IMR-90 (cell line): ENCODE measurements around the gene MIXL1. TPM values are rescaled to one million over a fixed set of nuclear protein-coding genes. Genes with fewer than 3 reads are reported as not detected.

Source experiments
- ATAC-seq: fragments of 200-7000 bp; cut with Tn5 transposase; 2 replicates; pipeline ENCODE4 v1.9.1; 2020; ENCODE audit warnings: low read depth, mild to moderate bottlenecking, moderate library complexity
- BruUV-seq: library from RNA; stranded (reverse); fragments of 400-500 nt; replicated peaks from 2 replicates; lab custom pipeline; 2021; lab: Mats Ljungman, UMichigan
- CTCF ChIA-PET: fragments of 300-600 bp; formaldehyde crosslinking; extraction: SDS; loops from one replicate; lab custom pipeline; 2021; ENCODE audit warnings: antibody characterized with exemption; lab: Yijun Ruan, JAX
- POLR2A ChIA-PET: fragments of 300-600 bp; sonication (Branson Sonifier 250); formaldehyde crosslinking; loops from one replicate; lab custom pipeline; 2022; ENCODE audit warnings: antibody characterized with exemption; ENCODE audit not compliant: unreplicated experiment; lab: Charles Lee
- DNase-seq: peaks from one replicate; pipeline ENCODE4 v3.0.0; 2013
- H2AFZ ChIP-seq: replicated peaks from 2 replicates; pipeline ENCODE3; 2013; ENCODE audit warnings: low read length, mild to moderate bottlenecking; ENCODE audit not compliant: poor library complexity
- H2AK5ac ChIP-seq: 2 replicates; pipeline ENCODE4 v1.6.1; 2013; ENCODE audit warnings: low read depth, low read length, inconsistent platforms
- H2AK9ac ChIP-seq: replicated peaks from 2 replicates; pipeline ENCODE3; 2013; ENCODE audit warnings: mild to moderate bottlenecking, low read depth, low read length, moderate library complexity; ENCODE audit not compliant: poor library complexity
- H2BK120ac ChIP-seq: 2 replicates; pipeline ENCODE4 v1.6.1; 2013; ENCODE audit warnings: low read depth, low read length, inconsistent platforms
- H2BK15ac ChIP-seq: 3 replicates; pipeline ENCODE4 v1.6.1; 2013; ENCODE audit warnings: low read depth, low read length, inconsistent platforms
- H2BK20ac ChIP-seq: 2 replicates; pipeline ENCODE4 v1.6.1; 2013; ENCODE audit warnings: low read depth, mild to moderate bottlenecking, inconsistent platforms, low read length, moderate library complexity
- H2BK5ac ChIP-seq: 2 replicates; pipeline ENCODE4 v1.6.1; 2013; ENCODE audit warnings: mild to moderate bottlenecking, low read depth, low read length, inconsistent platforms; ENCODE audit not compliant: poor library complexity, severe bottlenecking
- H3K14ac ChIP-seq: replicated peaks from 2 replicates; pipeline ENCODE4 v1.6.1; 2013; ENCODE audit warnings: low read depth, low read length, inconsistent platforms
- H3K18ac ChIP-seq: 2 replicates; pipeline ENCODE4 v1.6.1; 2013; ENCODE audit warnings: low read depth, low read length, control low read depth
- H3K23ac ChIP-seq: 2 replicates; pipeline ENCODE4 v1.6.1; 2013; ENCODE audit warnings: low read depth, low read length, inconsistent platforms
- H3K27ac ChIP-seq: 2 replicates; pipeline ENCODE4 v1.5.1; 2013; ENCODE audit warnings: mild to moderate bottlenecking, control low read depth, low read length; ENCODE audit not compliant: insufficient read depth
- H3K27me3 ChIP-seq: 2 replicates; pipeline ENCODE4 v1.6.1; 2013; ENCODE audit warnings: low read length; ENCODE audit not compliant: control insufficient read depth, insufficient read depth
- H3K36me3 ChIP-seq: 2 replicates; pipeline ENCODE4 v1.6.1; 2013; ENCODE audit warnings: low read length, mixed read lengths; ENCODE audit not compliant: control insufficient read depth, insufficient read depth
- H3K4ac ChIP-seq: 2 replicates; pipeline ENCODE4 v1.6.1; 2013; ENCODE audit warnings: low read depth, low read length, inconsistent platforms
- H3K4me1 ChIP-seq: 2 replicates; pipeline ENCODE4 v1.6.1; 2013; ENCODE audit warnings: low read length, mixed read lengths; ENCODE audit not compliant: control insufficient read depth, insufficient read depth
- H3K4me2 ChIP-seq: 2 replicates; pipeline ENCODE4 v1.6.1; 2013; ENCODE audit warnings: low read depth, mild to moderate bottlenecking, control low read depth, low read length, moderate library complexity
- H3K4me3 ChIP-seq: 2 replicates; pipeline ENCODE4 v1.5.1; 2013; ENCODE audit warnings: low read depth, mild to moderate bottlenecking, control low read depth, low read length, moderate library complexity; ENCODE audit not compliant: insufficient read depth
- H3K56ac ChIP-seq: 2 replicates; pipeline ENCODE4 v1.6.1; 2013; ENCODE audit warnings: low read length, inconsistent platforms; ENCODE audit not compliant: insufficient read depth; ENCODE audit errors: extremely low read depth
- H3K79me1 ChIP-seq, 2 experiments: 2 replicates each; pipeline ENCODE4 v1.6.1; 2013; ENCODE audit warnings: low read length in 2 of 2, inconsistent platforms in 1 of 2, low read depth in 1 of 2
- H3K9ac ChIP-seq: 2 replicates; pipeline ENCODE4 v1.6.1; 2013; ENCODE audit warnings: low read depth, low read length, control low read depth
- H3K9me1 ChIP-seq: 2 replicates; pipeline ENCODE4 v1.6.1; 2013; ENCODE audit warnings: low read length, inconsistent platforms; ENCODE audit not compliant: insufficient read depth
- H3K9me3 ChIP-seq: 2 replicates; pipeline ENCODE4 v1.6.1; 2013; ENCODE audit warnings: low read length; ENCODE audit not compliant: control insufficient read depth, insufficient read depth
- H4K20me1 ChIP-seq: 2 replicates; pipeline ENCODE4 v1.6.1; 2013; ENCODE audit warnings: low read length, inconsistent platforms; ENCODE audit not compliant: insufficient read depth
- H4K5ac ChIP-seq: 2 replicates; pipeline ENCODE4 v1.6.1; 2013; ENCODE audit warnings: mild to moderate bottlenecking, low read depth, low read length, control low read depth
- H4K8ac ChIP-seq, 2 experiments: 2 replicates each; pipeline ENCODE4 v1.6.1; 2013; ENCODE audit warnings: low read depth in 2 of 2, low read length in 2 of 2, control low read depth in 1 of 2, inconsistent platforms in 1 of 2
- H4K91ac ChIP-seq: 2 replicates; pipeline ENCODE4 v1.6.1; 2013; ENCODE audit warnings: low read depth, low read length, inconsistent platforms; ENCODE audit not compliant: insufficient read depth
- CEBPB ChIP-seq: IDR thresholded peaks from 2 replicates; pipeline ENCODE4 v1.6.1; 2012; ENCODE audit warnings: low read depth, low read length, improper control_type of control experiment
- NFE2L2 ChIP-seq: fragments of 150-350 bp; IDR thresholded peaks from 2 replicates; pipeline ENCODE4 v1.6.1; 2016; ENCODE audit warnings: low read depth, mild to moderate bottlenecking, low read length
- SMC3 ChIP-seq: fragments of 150-350 bp; IDR thresholded peaks from 2 replicates; pipeline ENCODE4 v1.6.1; 2016; ENCODE audit warnings: low read depth, mild to moderate bottlenecking, antibody characterized with exemption, low read length, moderate library complexity
- WGBS, 2 experiments: methylation state at CpG; one replicate each; pipeline versions ENCODE4 v1.1.5 to v1.1.7; 2013; ENCODE audit warnings: missing lambda C conversion rate in 2 of 2; ENCODE audit not compliant: insufficient read length in 1 of 2; ENCODE audit errors: extremely low coverage in 2 of 2; 5-methylcytosine and 5-hydroxymethylcytosine counted together
- dilution Hi-C: fragments of 300-500 bp; cut with HindIII; formaldehyde crosslinking; loops from one replicate; pipeline ENCODE4 v1.14.3; 2018; ENCODE audit warnings: low sequenced_read_pairs; ENCODE audit not compliant: unreplicated experiment
- in situ Hi-C: fragments of 300-500 bp; cut with MboI; formaldehyde crosslinking; loops from 3 replicates; pipeline ENCODE4 v1.14.3; 2019; ENCODE audit warnings: low sequenced_read_pairs, inconsistent platforms, mixed read lengths
- intact Hi-C: fragments of 100-400 bp; cut with micrococcal nuclease; formaldehyde crosslinking; loops from 2 replicates; pipeline ENCODE4 v1.10.0; 2022
- polyA plus RNA-seq, 3 experiments: library from polyadenylated mRNA; depleted of rRNA; stranded (reverse); fragments of >200 nt; gene quantifications; 2 replicates each; pipeline ENCODE4 v1.2.3, GENCODE V29; 2012; ENCODE audit warnings: low replicate concordance in 1 of 3
- total RNA-seq: library from RNA; depleted of rRNA; stranded (reverse); fragments of >200 nt; gene quantifications from 2 replicates; pipeline ENCODE4 v1.2.3, GENCODE V29; 2012
- TF ChIP-seq, protein P1 (sequence below): conservative IDR thresholded peaks from 2 replicates; pipeline ENCODE4 v1.5.1; 2012; ENCODE audit warnings: mild to moderate bottlenecking, low read depth, low read length, improper control_type of control experiment

Gene MIXL1
- total and polyA plus RNA-seq, 2 of the 4 experiments (the other 2 are of a cell fraction), result not detected

DNA sequence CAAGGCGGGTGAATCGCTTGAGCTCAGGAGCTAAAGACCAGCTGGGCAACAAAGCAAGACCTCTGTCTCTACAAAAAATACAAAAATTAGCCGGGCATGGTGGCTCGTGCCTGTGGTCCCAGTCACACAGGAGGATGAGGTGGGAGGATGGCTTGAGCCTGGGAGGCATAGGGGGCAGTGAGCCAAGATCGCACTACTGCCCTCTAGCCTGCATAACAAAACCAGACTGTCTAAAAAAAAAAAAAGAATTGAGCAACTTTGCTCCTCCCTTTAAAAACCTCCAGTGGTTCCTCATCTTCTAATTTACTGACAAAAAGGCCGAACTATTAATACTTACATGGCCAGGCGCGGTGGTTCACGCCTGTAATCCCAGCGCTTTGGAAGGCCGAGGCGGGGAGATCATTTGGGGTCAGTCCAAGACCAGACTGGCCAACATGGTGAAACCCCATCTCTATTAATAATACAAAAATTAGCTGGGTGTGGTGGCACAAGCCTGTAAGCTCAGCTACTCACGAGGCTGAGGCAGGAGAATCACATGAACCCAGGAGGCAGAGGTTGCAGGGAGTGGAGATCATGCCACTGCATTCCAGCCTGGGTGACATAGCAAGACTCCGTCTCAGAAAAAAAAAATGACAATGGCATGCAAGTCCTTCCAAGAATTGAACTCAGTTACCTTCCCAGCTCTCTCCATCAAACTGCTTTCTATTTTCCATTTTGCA, 41.3 kb upstream of the MIXL1 start:
- no peak overlapping the region for H2AK5ac ChIP-seq
- no peak overlapping the region for H3K27ac ChIP-seq
- no peak overlapping the region for H2AK9ac ChIP-seq
- H3K9ac ChIP-seq, result no peak overlapping the region
- H2BK15ac ChIP-seq, result no peak overlapping the region
- CTCF ChIA-PET, result interaction anchor here (0.6 kb wide), 2 partner anchors 142 to 303 kb away, joined by 3 to 4 read pairs; no protein-coding TSS in a partner anchor
- no peak for ATAC-seq
- WGBS, 2 experiments, result no CpG with 5 or more reads among the region's 14 CpGs
- no peak overlapping the region for H2AFZ ChIP-seq
- no peak overlapping the region for H4K8ac ChIP-seq
- H2BK5ac ChIP-seq, result no peak overlapping the region
- H4K91ac ChIP-seq, result no peak overlapping the region
- no TSS peak for BruUV-seq
- POLR2A ChIA-PET, result no interaction called here
- H3K4me3 ChIP-seq, result no peak overlapping the region
- H3K79me1 ChIP-seq, result peaks cover 3 to 32% of the 10 kb centered on the region in 2 experiments; a peak in 3 of 4 replicates
- no peak overlapping the region for H3K56ac ChIP-seq
- in situ Hi-C loops, result no loop called here
- no peak overlapping the region for H2BK120ac ChIP-seq
- intact Hi-C loops, result no loop called here
- no peak overlapping the region for H4K5ac ChIP-seq
- no peak overlapping the region for H3K18ac ChIP-seq
- peaks cover 81% of the 10 kb centered on the region for H4K20me1 ChIP-seq
- no peak overlapping the region for H3K4me2 ChIP-seq
- DNase-seq, result peak; percentile 59
- peaks cover 7% of the 10 kb centered on the region for H3K36me3 ChIP-seq
- H3K23ac ChIP-seq, result no peak overlapping the region
- H3K4me1 ChIP-seq, result peaks cover 6% of the 10 kb centered on the region; the same call in 1 of the 2 replicates
- dilution Hi-C loops, result no loop called here
- H3K14ac ChIP-seq, result no peak overlapping the region
- H3K9me1 ChIP-seq, result peaks cover 8% of the 10 kb centered on the region; the same call in 1 of the 2 replicates
- H3K27me3 ChIP-seq, result no peaks in the 10 kb centered on the region
- no peak for TF ChIP-seq NFE2L2
- TF ChIP-seq SMC3, result no peak
- TF ChIP-seq, protein P1, sequence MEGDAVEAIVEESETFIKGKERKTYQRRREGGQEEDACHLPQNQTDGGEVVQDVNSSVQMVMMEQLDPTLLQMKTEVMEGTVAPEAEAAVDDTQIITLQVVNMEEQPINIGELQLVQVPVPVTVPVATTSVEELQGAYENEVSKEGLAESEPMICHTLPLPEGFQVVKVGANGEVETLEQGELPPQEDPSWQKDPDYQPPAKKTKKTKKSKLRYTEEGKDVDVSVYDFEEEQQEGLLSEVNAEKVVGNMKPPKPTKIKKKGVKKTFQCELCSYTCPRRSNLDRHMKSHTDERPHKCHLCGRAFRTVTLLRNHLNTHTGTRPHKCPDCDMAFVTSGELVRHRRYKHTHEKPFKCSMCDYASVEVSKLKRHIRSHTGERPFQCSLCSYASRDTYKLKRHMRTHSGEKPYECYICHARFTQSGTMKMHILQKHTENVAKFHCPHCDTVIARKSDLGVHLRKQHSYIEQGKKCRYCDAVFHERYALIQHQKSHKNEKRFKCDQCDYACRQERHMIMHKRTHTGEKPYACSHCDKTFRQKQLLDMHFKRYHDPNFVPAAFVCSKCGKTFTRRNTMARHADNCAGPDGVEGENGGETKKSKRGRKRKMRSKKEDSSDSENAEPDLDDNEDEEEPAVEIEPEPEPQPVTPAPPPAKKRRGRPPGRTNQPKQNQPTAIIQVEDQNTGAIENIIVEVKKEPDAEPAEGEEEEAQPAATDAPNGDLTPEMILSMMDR, result peak; percentile 45
- peak; percentile 61 for TF ChIP-seq CEBPB
- no peak overlapping the region for H2BK20ac ChIP-seq
- H3K4ac ChIP-seq, result no peak overlapping the region
- no peaks in the 10 kb centered on the region for H3K9me3 ChIP-seq
